CD4-positive, alpha-beta T cell (primary cell): ENCODE results near the gene ZNF576. TPM values are rescaled to one million over a fixed set of nuclear protein-coding genes. Genes with fewer than 3 reads are reported as not detected.

ENCODE experiments used
- ATAC-seq: fragments of 200-7000 bp; cut with Tn5 transposase; one replicate; pipeline ENCODE4 v1.10.0; 2022; ENCODE audit warnings: mild to moderate bottlenecking; ENCODE audit not compliant: poor library complexity
- CTCF ChIA-PET: fragments of 350-600 bp; sonication (Branson Sonifier 250); formaldehyde crosslinking; loops from one replicate; lab custom pipeline; 2021; ENCODE audit warnings: antibody characterized with exemption, inconsistent platforms; lab: Charles Lee
- POLR2A ChIA-PET: fragments of 350-600 bp; sonication (Branson Sonifier 250); formaldehyde crosslinking; loops from one replicate; lab custom pipeline; 2021; ENCODE audit warnings: antibody characterized with exemption, inconsistent platforms; lab: Charles Lee
- DNase-seq, 14 experiments: peaks; one replicate each; pipeline ENCODE4 v3.0.0-alpha.2; 2013 to 2020; ENCODE audit warnings: mixed read lengths in 2 of 14
- H3K27ac ChIP-seq, 2 donors: one replicate each; pipeline versions ENCODE4 v1.5.1 to v1.7.0; 2013; ENCODE audit warnings: low read length in 2 of 2, low read depth in 1 of 2, mild to moderate bottlenecking in 1 of 2
- H3K27me3 ChIP-seq, 2 experiments: 1 replicate in 1 of 2; 2 replicates in 1 of 2; pipeline versions ENCODE4 v1.6.1 to v1.7.0; 2013; ENCODE audit warnings: low read length in 2 of 2, control low read depth in 1 of 2, mild to moderate bottlenecking in 1 of 2, moderate library complexity in 1 of 2; ENCODE audit not compliant: insufficient read depth in 2 of 2, control insufficient read depth in 1 of 2
- H3K36me3 ChIP-seq: one replicate; pipeline ENCODE4 v1.6.1; 2013; ENCODE audit warnings: low read length, control low read depth; ENCODE audit not compliant: insufficient read depth
- H3K4me1 ChIP-seq: one replicate; pipeline ENCODE4 v1.6.1; 2013; ENCODE audit warnings: low read length, control low read depth; ENCODE audit not compliant: insufficient read depth
- H3K4me3 ChIP-seq: one replicate; pipeline ENCODE4 v1.5.1; 2013; ENCODE audit warnings: mild to moderate bottlenecking, low read length, moderate library complexity
- H3K9me3 ChIP-seq, 2 experiments: 1 replicate in 1 of 2; 2 replicates in 1 of 2; pipeline versions ENCODE4 v1.6.1 to v1.7.0; 2013; ENCODE audit warnings: low read length in 2 of 2, mild to moderate bottlenecking in 2 of 2, control low read depth in 1 of 2, moderate library complexity in 1 of 2; ENCODE audit not compliant: control insufficient read depth in 1 of 2, insufficient read depth in 1 of 2
- H3K27ac Mint-ChIP-seq: one replicate; pipeline ENCODE4 v1.8.0; 2020; ENCODE audit warnings: mixed read lengths
- H3K27me3 Mint-ChIP-seq: one replicate; pipeline ENCODE4 v1.8.0; 2021; ENCODE audit warnings: mixed read lengths
- H3K36me3 Mint-ChIP-seq: one replicate; pipeline ENCODE4 v1.8.0; 2021; ENCODE audit warnings: low read depth, mixed read lengths
- H3K4me1 Mint-ChIP-seq: one replicate; pipeline ENCODE4 v1.8.0; 2021; ENCODE audit warnings: low read depth, mixed read lengths
- H3K4me3 Mint-ChIP-seq: one replicate; pipeline ENCODE4 v1.8.0; 2020; ENCODE audit warnings: mild to moderate bottlenecking, mixed read lengths
- H3K9me3 Mint-ChIP-seq: one replicate; pipeline ENCODE4 v1.8.0; 2020; ENCODE audit warnings: mixed read lengths
- CTCF ChIP-seq: fragments of 200-600 bp; IDR thresholded peaks from one replicate; pipeline ENCODE4 v1.8.0; 2022; ENCODE audit warnings: antibody characterized with exemption, mild to moderate bottlenecking
- intact Hi-C, 2 experiments: fragments of 100-400 bp; cut with DNase I in 1 of 2; cut with micrococcal nuclease in 1 of 2; formaldehyde crosslinking; loops; one replicate each; pipeline versions ENCODE4 v1.15.1 to v1.9.0; 2023 to 2025; cut with DNase I, micrococcal nuclease
- total RNA-seq, 174 experiments: library from RNA in 2 of 174; stranded (reverse) in 2 of 174; gene quantifications; one replicate each; pipeline ENCODE4 v1.2.3 and lab custom pipeline; 2021 to 2026

ZNF576 gene
- total RNA-seq, 2 experiments from 2014 or later: 4.1 to 4.8 TPM

- ATAC-seq (no peak), DNase-seq (no peak)
- H3K4me1 Mint-ChIP-seq: peaks cover 43% of the 10 kb centered on the region
- no peaks in the 10 kb centered on the region for H3K27me3 ChIP-seq
- H3K4me1 ChIP-seq: peaks cover 17% of the 10 kb centered on the region
- no peaks in the 10 kb centered on the region for H3K27me3 Mint-ChIP-seq
- ChIA-PET POLR2A (no interaction called here), CTCF (interaction anchor here (0.7 kb wide), 1 partner anchor 14 kb away, joined by 4 read pairs; no protein-coding TSS in a partner anchor)
- intact Hi-C loops: no loop called here
- H3K4me3 ChIP-seq: no peak overlapping the region
- no peaks in the 10 kb centered on the region for H3K36me3 ChIP-seq
- peak overlapping the region; percentile 52 for H3K27ac Mint-ChIP-seq
- no peak for TF ChIP-seq CTCF
- H3K27ac ChIP-seq: no peak overlapping the region
- no peaks in the 10 kb centered on the region for H3K9me3 Mint-ChIP-seq
- no peak overlapping the region for H3K4me3 Mint-ChIP-seq
- H3K9me3 ChIP-seq: no peaks in the 10 kb centered on the region
- peaks cover 16% of the 10 kb centered on the region for H3K36me3 Mint-ChIP-seq
Measured at GRCh38 chr19:43569657-43570056, 26.7 kb upstream of the ZNF576 start.

- Mint-ChIP-seq H3K27ac (peak overlapping the region; percentile 52), H3K4me1 (peaks cover 43% of the 10 kb centered on the region), H3K4me3 (no peak overlapping the region), H3K36me3 (peaks cover 22% of the 10 kb centered on the region), H3K27me3 (no peaks in the 10 kb centered on the region), H3K9me3 (no peaks in the 10 kb centered on the region)
- H3K27ac ChIP-seq: peak overlapping the region in 1 of 2 donors; percentile 29
- intact Hi-C loops: no loop called here
- ATAC-seq (no peak), DNase-seq (no peak)
- H3K36me3 ChIP-seq: no peaks in the 10 kb centered on the region
- H3K4me1 ChIP-seq: peaks cover 19% of the 10 kb centered on the region
- H3K4me3 ChIP-seq: no peak overlapping the region
- H3K27me3 ChIP-seq: no peaks in the 10 kb centered on the region
- TF ChIP-seq CTCF: no peak
- POLR2A ChIA-PET: no interaction called here
- H3K9me3 ChIP-seq: no peaks in the 10 kb centered on the region
- CTCF ChIA-PET: no interaction called here
Measured at GRCh38 chr19:43570174-43570791, 26.1 kb upstream of the ZNF576 start.

GRCh38 chr19:43572171-43572588, 24.2 kb upstream of the ZNF576 start:
- peaks cover 27% of the 10 kb centered on the region for H3K36me3 Mint-ChIP-seq
- H3K36me3 ChIP-seq: no peaks in the 10 kb centered on the region
- TF ChIP-seq CTCF: no peak
- H3K4me1 ChIP-seq: peaks cover 28% of the 10 kb centered on the region
- peak overlapping the region; percentile 48 for H3K27ac Mint-ChIP-seq
- H3K27me3 ChIP-seq: no peaks in the 10 kb centered on the region
- peaks cover 51% of the 10 kb centered on the region for H3K4me1 Mint-ChIP-seq
- ATAC-seq (no peak), DNase-seq (no peak)
- ChIA-PET CTCF (interaction anchor here (0.9 to 1.2 kb wide), 2 partner anchors 17 to 22 kb away, joined by 3 read pairs; no protein-coding TSS in a partner anchor), POLR2A (interaction anchor here (0.6 kb wide), 1 partner anchor 43 kb away, joined by 3 read pairs; no protein-coding TSS in a partner anchor)
- intact Hi-C loops: no loop called here
- no peaks in the 10 kb centered on the region for H3K27me3 Mint-ChIP-seq
- H3K27ac ChIP-seq: no peak overlapping the region
- H3K4me3 Mint-ChIP-seq: no peak overlapping the region
- no peak overlapping the region for H3K4me3 ChIP-seq
- no peaks in the 10 kb centered on the region for H3K9me3 Mint-ChIP-seq
- H3K9me3 ChIP-seq: no peaks in the 10 kb centered on the region
